IPS-18c (cell line): ENCODE results near the gene PICALM.
"Not testable (repeated sequence)": the region's sequence is repeated elsewhere in the genome, so short reads cannot be mapped to it uniquely, and the experiment has no call there.

Experiments used
- H3K4me3 ChIP-seq: 2 replicates; pipeline ENCODE4 v1.7.0; 2013; ENCODE audit warnings: low read depth, mild to moderate bottlenecking, low read length, moderate library complexity; ENCODE audit not compliant: insufficient read depth
- H3K9me3 ChIP-seq: one replicate; pipeline ENCODE4 v1.6.1; 2013; ENCODE audit warnings: mild to moderate bottlenecking, low read length, moderate library complexity; ENCODE audit not compliant: control insufficient read depth, insufficient read depth

PICALM gene

GRCh38 chr11:86089659-86090058 is 20.8 kb upstream of the PICALM start:
- Histone ChIP-seq H3K9me3 (no peaks in the 10 kb centered on the region), H3K4me3 (no peak overlapping the region)

DNA sequence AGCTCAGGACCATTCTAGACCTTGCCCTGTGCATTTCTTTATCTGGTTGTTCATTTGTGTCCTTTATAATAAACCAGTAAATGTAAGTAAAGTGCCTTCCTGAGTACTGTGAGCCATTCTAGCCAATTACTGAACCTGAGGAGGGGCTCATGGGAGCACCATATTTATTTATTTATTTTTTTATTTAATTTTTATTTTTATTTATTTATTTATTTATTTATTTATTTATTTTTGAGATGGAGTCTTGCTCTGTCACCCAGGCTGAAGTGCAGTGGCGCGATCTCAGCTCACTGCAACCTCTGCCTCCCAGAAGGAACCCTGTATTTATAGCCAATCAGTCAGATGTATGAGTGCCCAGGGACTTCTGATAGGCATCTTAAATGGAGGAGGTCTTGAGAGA is 18.8 kb upstream of the PICALM start:
- H3K4me3 ChIP-seq, H3K9me3 ChIP-seq: not testable (repeated sequence)

DNA sequence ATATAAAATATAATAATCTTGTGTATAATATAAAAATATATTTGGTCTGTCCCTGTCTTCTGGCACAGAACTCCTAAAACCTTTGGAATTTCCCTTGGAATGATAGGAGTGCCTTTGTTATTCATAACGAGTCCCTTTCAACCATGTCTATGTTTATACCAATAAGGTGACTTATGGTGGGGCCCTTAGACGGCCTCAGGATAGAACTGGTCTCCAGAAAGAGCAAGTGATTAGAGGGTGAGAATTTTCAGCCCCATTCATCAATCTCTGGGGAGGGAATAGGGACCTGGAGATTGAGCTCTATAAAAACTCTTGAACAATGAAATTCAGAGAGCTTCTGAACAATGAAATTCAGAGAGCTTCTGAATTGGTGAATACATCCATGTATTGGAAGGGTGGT is 18.4 kb upstream of the PICALM start:
- no peak overlapping the region for H3K4me3 ChIP-seq
- H3K9me3 ChIP-seq, result no peaks in the 10 kb centered on the region

DNA sequence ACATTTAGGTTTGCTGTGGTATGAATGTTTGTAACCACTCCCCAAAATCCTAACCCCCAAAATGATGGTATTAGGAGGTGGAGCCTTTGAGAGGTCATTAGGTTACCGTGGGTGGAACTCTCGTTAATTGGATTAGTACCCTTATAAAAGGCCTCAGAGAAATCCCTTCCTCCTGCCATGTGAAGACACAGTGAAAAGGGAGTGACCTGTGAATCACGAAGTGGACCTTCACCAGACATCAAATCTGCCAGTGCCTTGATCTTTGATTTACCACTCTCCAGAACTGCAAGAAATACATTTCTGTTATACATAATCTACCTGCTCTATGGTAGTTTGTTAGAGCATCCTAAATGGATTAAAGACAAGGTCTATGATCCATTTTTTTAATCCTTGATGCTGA is 12.6 kb upstream of the PICALM start:
- no peaks in the 10 kb centered on the region for H3K9me3 ChIP-seq
- no peak overlapping the region for H3K4me3 ChIP-seq

- Histone ChIP-seq H3K4me3 (no peak overlapping the region), H3K9me3 (no peaks in the 10 kb centered on the region)
Measured at GRCh38 chr11:86079421-86079820, 10.5 kb upstream of the PICALM start.

GRCh38 chr11:86073948-86074347 is 5.1 kb upstream of the PICALM start:
- Histone ChIP-seq H3K9me3 (no peaks in the 10 kb centered on the region), H3K4me3 (no peak overlapping the region)

DNA sequence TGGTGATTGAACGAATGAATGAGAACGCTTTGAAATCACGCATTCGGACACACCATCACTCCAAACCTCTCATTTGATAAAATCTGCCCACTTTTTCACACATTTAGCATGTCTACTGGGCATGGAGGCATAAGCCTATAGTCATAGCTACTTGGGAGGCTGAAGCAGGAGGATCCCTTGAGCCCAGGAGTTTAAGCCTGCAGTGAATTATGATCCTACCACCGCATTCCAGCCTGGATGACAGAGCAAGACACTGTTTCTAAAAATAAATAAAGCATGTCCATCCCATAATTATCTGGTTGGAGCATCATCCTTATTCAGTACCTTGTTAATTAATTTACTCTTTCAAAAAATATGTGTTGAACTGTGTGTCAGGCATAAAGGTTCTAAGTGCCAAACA is 3.3 kb upstream of the PICALM start:
- no peaks in the 10 kb centered on the region for H3K9me3 ChIP-seq
- H3K4me3 ChIP-seq, result no peak overlapping the region

DNA sequence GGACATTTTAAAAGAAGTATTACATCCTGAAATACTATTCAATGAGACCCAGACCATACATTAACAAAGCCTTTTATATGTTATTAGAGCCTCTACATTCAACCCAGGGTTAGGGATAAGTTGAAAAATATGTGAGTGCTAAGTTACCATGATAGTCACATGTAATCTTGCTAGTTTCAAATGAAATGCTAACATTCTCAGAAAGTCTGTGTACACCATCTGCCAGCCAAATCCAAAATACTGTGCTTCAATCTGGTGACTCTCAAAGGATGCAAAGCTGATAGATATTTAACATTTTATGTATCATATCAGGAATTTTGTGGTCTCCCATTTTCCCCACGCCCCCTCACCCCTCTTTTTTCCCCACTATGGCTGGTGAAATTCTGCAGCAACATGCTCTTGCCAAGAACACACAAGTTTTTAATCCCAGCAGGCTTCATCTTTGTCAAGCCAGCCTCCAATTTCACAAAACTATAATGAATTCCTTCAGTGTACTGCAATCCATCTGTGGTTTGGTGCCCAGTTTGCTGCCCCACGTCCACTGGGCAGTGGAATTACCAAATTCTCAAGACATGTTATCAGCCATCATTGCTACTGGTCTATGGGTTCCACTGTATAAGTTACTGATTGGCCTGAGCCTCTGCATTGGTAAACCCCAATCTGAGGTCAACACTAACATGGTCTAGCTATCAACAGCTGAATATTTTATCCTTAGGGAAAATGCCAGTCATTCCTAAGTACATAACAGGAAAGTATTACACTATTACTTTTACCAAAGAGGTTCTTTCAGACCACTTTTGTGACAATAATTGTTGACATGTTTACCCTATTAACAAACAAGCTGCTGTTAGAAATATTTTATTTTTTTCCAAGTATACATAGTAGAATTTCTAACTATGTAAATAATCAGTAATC is 1.5 kb upstream of the PICALM start:
- H3K9me3 ChIP-seq, result no peaks in the 10 kb centered on the region
- no peak overlapping the region for H3K4me3 ChIP-seq

DNA sequence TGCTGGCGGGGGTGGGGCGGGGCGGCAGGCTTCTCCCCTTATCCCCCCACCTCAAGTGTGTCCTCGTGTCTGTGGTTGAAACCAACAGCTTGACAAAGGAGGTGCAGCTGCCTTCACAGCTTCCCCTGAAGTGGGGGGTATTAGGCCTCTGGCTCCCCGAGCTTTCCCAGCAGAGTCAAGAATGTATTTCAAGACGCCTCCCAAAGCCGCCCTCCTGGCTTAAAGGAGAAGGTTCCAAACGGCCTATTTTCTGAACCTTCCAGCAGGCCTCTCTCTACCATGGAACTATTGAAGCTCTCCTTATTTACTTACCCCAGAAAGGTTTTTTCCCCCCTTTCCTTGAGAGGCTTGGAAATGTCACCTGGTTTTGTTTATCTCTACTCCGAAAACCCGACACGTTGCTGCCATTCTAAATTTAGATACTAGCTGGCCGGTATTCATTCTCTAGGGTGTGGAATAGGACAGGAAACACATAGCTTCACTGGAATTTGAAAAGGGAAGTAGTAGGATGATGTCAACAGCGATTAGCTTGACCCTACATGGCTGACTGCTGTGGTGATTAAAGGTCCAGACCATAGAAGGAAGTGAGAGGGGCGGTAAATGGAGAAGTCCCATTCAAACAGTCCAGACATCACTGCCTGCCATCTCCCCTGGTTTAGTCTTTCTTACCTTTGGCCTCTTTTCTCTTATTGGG is 671 bp upstream of the PICALM start:
- Histone ChIP-seq H3K4me3 (peak overlapping the region; percentile 90; the same call in 1 of the 2 replicates), H3K9me3 (no peaks in the 10 kb centered on the region)

DNA sequence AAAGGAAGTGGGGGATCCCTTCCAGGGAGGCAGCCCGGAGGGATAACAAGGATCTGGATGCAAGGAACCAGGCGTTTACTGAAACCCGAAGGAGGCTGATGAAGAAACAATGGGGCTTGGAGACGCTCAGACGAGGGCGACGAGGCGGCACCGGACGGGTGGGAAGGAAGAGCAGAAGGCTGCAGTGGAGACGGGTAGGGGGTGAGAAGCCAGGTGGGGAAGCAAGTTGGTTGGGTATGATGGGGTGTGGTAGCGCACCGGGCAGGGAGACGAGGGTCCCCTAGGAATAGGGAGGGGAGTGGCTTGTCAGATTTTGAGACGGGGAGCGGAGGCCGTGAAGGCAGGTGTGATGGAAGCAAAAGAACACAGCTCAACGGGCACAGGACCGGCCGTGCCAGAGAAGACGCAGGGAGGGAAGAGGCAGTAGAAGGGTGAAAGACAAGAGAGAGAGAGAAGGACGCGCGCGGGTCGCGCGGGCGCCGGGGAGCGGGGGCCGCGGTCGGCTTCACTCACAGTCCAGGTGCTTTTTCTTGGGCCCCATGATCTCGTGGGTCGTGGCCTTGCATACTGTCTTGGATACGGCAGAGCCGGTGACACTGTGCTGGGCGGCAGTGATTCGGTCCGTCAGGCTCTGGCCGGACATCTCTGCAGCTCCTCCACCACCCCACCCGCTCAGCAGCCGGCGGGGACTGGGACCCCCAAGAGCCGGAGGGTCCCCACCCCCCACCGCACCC is 579 bp downstream of the PICALM start:
- Histone ChIP-seq H3K9me3 (no peaks in the 10 kb centered on the region), H3K4me3 (peak overlapping the region; percentile 90)

- Histone ChIP-seq H3K4me3 (peak overlapping the region; percentile 90), H3K9me3 (no peaks in the 10 kb centered on the region)
Measured at GRCh38 chr11:86067851-86068137, 1.1 kb downstream of the PICALM start.

GRCh38 chr11:86067009-86067850 is 1.7 kb downstream of the PICALM start:
- Histone ChIP-seq H3K4me3 (peak overlapping the region; percentile 90), H3K9me3 (no peaks in the 10 kb centered on the region)

DNA sequence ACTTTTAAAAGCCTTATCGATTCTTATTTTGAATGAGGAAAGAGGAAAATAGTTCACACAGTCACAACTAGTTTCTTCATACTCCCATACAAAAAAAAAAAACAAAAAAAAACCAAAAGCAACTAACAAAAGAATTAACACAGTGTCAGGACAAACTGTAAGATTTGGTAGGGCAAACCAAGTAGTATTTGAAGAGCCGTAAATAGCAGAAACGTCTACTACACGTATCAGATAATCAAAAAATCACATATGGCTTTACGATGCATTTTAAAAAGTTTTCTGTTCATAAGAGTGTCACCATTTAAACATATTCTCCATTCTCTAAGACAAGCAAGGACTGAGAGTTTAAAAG is 2.3 kb downstream of the PICALM start:
- peak overlapping the region; percentile 90; the same call in 1 of the 2 replicates for H3K4me3 ChIP-seq

DNA sequence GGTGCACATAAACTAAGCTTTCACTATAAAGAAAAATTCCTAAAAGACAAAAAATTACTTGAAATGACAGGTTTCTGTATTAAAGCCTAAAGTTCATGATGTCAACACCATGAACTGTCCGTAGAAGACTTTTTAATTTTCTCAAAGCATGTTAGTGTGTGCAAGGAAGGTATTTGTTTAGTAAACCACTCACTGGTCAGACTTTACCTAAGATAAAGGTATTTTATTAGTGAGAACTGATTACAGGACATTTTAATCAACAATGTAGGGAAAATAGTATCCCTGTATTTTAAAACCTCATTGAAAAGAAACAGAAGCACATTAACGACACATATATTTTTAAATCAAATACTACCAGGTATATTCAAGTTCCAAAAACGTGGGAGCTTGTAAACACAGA is 2.9 kb downstream of the PICALM start:
- Histone ChIP-seq H3K4me3 (no peak overlapping the region), H3K9me3 (no peaks in the 10 kb centered on the region)

More for the DNA sequence above, 2.3 kb downstream of the PICALM start:
- H3K9me3 ChIP-seq, result no peaks in the 10 kb centered on the region

GRCh38 chr11:86064220-86064803 is 4.6 kb downstream of the PICALM start:
- H3K4me3 ChIP-seq, result no peak overlapping the region
- no peaks in the 10 kb centered on the region for H3K9me3 ChIP-seq

DNA sequence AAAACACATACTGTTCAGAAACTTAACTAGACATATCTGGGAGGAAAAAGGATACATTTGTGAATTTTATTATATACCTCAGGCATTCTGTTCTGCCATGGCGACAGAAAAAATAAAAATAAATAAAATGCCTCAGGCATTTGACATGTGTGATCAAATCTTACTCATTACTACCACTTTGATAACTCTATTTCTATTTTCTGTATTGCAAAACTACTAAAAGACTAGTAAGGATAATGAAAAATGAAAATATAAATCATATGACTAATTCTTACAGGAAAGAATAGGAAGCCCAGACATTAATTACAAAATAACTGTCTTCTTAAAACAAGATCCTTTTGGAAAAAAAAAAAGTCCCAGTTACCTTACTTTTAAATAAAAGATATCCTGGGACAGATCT is 5.3 kb downstream of the PICALM start:
- no peak overlapping the region for H3K4me3 ChIP-seq
- H3K9me3 ChIP-seq, result no peaks in the 10 kb centered on the region

DNA sequence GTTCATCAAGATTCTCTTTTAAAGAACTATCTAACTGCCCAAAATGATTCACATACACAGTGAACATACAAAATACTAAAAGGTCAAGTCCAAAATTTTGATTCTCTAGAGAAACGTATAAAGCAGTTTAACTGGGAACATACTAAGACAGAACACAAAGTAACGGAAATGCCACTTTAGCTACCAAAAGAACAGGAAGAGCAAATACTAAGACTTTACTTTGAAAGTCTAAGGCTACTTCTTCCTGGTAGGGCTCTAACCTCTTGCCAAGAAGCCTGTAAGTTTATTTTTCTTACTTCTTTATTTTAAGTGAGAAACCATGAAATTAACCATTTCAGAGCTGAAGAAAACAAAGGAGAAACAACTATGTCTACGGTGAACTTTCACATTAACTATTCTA is 6.2 kb downstream of the PICALM start:
- Histone ChIP-seq H3K4me3 (no peak overlapping the region), H3K9me3 (no peaks in the 10 kb centered on the region)
